NCI-H345 (cell line): ENCODE results near the gene ARHGAP26.

Experiments
- DNase-seq: peaks from one replicate; lab custom pipeline; 2025; lab: John Stamatoyannopoulos, UW

ARHGAP26 gene

DNA sequence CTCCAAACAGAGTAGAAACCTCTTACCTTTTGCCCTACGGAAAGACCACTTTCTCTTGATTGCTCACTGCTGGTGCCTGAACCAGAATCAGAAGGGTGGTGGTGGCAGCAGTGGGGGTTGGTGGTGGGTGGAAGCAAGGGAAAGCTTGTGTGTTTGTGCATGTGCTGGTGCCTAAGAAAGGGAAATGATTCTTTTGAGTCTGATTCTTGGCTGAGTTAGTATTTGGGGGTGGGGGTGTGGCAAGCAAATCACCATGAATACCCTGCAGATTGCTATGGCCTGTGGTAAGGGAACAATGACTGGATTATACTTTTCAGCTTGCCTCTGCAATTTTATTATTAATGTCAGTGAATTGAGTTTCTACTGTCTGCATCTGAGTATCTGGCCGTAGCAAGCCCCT is 106.6 kb downstream of the ARHGAP26 start:
- no peak for DNase-seq

DNA sequence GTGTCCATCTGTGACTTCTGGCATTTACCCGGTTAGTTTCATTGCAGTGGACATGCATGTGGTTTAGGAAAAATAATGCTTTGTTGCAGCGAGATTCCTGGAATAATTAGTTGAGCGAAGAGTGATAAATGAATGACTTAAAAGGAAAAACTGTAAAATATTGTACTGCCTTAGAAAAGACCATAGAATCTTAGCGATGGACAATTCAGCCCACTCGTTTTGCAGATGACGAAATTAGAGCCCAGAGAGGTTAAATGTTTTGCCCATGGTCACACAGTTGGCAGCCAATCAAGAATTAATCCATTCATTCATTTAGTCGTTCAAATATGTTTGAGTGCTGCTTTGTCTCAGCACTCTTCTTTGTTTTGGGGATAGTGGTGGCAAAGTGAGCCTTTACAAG is 107.9 kb downstream of the ARHGAP26 start:
- no peak for DNase-seq

DNA sequence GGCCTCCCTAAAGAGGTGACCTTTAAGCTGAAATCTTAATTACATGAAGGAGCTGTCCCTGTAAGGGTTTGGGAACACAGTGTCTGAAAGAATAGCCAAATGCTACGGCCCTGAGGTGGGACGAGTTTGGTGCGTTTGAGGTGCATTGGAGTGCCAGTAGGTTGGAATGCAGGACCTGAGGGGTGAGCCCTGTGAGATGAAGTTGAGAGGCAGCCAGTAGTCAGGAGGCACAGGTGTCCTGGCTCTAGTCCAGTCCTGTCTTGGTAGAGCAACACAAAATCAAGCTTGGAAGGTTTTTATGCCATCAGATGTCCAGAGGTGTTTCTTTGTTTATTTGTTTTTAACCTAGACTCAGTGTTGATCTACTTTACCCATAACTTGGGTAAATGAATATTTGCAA is 108.5 kb downstream of the ARHGAP26 start:
- no peak for DNase-seq

DNA sequence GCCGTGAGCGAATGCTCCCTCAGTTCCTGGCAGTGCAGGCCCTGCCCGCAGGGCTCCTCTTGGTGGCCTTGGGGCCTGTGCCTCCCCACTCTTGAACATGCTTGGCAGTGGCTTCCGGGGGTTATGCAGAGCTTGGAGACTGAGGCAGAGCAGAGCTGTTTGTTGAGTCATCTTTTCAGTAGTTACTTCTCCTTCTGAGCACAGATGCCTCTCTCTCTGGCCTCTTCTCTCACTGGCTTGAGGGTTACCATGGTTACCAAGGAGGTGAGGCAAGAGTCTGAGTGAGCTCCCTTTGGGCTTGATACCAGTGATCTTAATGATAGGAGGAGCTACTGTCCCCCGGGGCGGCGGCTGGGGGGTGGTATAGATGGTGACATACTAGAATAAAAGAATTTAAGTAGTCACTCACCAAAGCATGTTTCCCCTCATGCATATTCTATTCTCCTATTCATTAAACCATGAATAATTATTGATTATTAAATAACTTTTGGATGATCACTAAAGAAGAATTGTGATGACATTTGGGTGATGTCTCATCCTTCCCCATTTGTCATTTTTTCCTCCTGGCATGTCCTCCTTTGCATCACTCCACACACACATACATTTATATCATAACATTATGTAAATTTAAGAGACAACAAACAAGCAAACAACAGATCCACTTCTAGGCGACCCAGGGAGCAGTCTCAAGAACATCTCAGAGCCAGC is 111.1 kb downstream of the ARHGAP26 start:
- no peak for DNase-seq

DNA sequence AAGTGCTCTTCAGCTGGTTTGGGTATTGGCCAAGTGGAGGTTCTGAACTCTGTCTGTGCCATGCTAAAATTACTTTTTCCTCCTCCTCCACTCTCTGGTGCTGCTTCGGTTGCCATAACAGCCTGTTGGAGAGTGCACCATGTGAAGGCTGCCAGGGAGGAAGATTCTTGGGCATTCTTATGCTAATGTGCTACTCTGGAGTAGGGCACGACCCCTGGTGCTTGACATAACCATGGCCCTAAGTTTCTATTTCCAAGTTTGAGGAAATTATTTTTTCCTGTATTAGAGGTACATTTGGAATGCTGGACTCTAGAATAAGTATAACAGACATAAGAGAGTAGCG is 111.6 kb downstream of the ARHGAP26 start:
- no peak for DNase-seq

DNA sequence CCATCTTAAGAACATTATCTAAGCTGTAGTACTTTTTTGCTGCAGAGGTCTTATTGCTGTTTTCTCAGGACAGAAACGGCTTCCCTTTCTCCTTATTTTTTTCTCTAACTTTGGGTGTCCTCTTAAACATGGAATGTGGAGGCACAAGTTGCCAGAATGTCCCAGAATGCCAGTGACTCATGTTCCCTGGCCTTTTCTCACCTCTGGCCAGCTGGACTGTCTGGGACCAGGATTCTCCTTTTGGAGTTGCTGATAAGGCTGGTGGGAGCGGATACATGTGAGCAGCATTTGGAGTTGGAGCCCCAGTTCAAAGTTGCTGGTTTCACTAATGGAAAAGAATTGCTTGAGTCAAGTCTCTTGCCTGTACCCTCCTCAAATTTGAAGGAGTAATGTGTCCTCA is 112.8 kb downstream of the ARHGAP26 start:
- DNase-seq = no peak

DNA sequence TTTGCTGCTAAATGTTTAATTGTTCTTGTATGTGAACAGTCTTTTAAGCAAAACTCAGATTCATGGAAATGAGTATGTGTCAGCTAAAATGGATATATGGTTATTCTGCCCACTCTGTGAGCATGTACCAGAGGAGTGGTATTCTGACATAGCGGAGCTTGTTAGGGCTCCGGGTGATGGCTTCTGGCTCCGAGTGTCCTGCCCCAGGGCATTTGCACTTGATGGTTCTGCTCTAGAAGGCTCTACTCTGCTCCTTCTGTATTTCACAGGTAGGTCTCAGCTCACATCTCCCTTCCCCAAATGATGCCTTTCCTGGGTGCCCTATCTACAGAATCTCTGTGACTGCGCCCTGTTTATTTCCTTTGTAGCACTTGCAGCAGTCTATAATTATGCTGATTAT is 113.3 kb downstream of the ARHGAP26 start:
- no peak for DNase-seq

DNA sequence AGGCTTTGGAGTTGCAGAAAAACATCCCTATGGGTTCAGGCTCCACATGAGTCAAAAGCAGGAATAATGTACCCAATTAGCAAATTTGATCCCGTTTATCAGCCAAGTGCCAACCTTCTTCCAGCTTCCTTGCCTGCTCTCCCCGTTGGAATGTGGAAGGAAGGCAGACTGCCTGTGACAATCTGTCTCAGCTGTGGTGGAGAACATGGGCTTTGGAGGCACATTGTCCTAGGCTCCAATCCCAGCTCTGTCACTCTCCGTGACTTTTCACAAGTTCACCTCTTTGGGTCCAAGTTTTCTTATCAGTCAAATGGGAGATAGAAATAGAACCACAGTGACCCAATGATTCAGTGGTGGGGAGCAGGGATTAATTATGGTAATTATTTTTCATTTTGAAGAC is 113.9 kb downstream of the ARHGAP26 start:
- DNase-seq = no peak

DNA sequence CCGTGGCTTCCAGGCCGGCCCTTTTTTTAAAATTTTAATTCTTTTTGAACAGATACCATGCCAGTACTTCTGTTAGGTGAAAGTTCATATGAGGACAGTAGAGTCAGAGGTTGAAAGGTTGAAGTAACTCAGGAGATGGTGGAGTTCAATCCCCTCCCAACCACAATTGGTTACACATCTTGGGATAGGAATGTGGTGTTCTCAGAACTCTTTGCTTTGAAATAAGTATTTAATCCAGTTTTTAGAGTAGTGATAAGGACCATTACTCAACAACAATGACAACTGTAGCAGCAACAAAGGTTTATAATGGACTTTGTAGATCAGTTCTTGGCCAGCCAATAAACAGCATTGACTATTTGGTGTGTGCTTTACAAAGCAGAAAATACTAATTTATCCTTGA is 116.0 kb downstream of the ARHGAP26 start:
- no peak for DNase-seq

DNA sequence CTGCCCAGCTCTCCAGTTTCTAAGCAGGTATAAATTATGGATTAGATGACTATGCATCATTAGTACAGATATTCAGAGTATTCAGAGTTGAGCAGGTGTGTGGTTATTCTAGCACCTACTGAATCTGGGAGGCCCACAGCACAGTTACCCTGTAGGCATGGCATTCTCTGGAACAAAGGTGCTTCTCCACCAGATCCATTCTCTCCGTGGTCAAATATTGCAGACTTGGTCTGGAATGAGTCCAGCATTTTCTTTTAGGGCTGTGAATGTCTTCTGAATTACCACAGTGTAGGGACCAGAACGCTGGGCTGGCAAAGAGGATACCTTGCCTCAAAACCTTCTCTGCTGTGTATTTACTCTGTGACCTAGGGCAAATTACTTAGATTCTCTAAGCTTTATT is 116.8 kb downstream of the ARHGAP26 start:
- DNase-seq = no peak

DNA sequence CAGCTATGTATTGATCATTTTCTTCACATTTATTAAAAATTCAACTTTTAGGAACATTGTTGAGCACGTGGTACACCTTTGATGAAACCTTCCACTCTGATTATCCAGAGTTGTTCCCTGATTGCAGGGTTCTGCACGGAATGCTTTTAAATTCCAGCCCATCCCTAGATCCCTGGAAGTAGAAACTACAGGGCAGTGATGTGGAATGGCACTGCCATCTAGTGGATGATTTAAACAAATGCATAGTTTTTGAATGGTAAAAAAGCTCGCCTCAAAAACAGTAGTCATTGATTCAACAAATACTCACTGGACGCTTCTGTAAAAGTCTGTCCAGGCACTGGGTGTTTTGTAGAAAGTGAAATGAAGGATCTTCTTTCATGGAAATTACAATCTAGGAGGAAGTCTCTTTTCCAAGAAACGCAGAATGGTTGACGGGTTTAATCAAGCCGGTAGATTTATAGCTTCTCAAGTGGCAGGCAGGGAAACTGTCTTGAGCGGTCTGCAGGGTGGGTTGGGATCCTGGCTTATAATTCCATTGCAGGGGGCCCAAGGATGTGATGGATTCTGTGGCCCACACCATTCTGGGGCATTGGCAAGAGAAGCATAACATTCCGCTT is 118.4 kb downstream of the ARHGAP26 start:
- peak; percentile 28 for DNase-seq

DNA sequence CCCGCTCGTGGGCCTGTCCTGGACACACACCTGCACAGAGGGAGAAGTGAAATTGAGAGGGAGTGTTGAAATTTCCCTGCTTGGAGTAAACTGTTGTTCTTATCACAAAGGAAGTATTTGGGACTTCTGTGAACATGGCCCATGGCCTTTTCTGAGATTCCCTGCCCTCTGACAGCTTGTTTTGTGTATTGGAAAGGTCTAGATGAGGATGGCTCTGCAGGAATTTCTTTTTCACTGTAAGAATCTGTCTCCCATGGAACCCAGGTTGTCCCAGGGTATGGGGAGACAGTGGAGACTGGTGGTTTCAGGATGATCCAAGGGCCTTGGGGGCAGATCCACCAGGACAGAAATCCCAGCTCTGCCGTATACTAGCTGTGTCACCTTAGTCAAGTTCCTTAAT is 121.8 kb downstream of the ARHGAP26 start:
- DNase-seq = no peak

DNA sequence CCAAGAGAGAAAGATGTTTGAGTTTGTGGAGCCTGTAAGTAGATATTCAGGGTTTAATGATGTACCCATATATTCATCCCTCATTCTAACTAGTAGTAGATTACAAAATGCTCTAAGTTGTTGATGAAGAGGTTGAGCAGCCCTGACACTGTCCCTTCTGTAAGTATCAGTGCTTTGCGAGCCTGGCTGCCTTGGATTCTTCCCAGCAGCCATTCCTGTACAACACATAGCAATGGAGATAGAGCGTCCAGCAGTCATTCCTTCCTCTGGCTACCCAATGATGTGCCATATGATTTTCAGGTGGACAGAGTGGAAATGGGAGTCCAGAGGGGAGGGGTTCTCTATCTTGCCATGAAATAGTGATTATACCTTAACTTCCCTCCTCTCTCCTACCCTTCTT is 124.1 kb downstream of the ARHGAP26 start:
- no peak for DNase-seq

DNA sequence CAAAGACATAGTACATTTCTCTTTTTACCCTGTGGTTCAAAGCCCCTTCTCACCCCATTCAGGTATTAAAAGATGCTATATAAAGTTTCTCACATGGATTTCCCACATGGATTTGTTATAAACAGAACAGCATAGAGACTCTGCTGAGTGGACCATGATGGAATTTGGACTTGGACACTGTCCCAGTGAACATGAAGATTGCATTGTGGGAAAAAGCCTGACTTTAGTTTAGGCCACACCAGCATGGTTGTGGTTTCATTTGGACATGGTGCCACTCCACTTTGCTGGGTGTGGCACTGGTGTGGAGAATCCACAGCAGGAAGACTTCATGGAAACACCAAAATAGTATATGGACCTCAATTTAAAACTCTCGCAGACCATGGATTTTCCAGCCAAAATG is 124.6 kb downstream of the ARHGAP26 start:
- no peak for DNase-seq

DNA sequence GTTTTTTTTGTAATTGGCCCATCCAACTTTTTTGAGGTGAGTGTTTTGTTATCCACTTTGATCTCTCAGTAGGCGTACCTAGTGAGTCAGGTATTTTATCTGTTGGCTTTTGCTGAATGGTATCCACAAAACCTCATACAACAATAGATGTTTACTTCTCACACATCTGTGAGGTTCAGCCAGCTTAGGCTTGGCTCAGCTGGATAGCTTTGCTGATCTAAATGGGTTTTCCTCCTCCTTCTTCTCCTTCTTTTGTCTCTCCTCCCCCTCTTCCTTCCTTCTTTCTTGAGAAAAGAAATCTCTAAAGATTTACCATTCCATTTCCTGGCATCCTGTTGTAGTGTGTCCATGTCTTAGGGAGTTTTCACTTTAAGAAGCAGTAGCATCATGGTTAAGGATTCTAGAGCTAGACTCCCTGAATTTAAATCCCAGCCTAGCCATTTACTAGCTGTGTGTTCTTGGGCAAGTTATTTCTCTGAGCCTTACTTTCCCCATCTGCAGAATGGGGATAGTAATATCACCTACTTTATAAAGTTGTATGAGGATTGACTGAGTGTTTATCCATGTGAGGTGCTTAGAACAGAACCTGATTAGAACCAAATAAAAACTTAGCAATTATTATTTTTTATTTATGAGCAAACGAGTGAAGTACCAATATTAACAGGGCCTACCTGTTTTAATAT is 126.3 kb downstream of the ARHGAP26 start:
- DNase-seq = no peak

DNA sequence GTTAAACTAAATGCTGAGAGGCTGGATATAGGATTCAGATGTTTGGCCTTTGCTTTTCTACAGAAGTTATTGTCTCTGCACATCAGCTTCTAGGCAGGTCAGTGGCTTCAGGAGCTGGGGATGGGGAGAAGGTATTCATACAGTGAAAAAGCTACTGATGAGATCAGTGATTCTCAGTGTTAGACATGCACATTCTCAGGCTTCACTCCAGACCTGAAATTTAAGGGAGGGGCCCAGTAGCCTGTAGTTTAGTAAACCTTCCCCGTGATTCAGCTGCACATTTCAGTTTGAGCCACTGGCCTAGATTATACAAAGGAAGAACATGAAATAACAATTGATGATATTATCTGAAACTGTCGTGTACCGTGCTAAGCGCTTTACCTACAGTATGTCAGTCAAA is 127.2 kb downstream of the ARHGAP26 start:
- DNase-seq = no peak

DNA sequence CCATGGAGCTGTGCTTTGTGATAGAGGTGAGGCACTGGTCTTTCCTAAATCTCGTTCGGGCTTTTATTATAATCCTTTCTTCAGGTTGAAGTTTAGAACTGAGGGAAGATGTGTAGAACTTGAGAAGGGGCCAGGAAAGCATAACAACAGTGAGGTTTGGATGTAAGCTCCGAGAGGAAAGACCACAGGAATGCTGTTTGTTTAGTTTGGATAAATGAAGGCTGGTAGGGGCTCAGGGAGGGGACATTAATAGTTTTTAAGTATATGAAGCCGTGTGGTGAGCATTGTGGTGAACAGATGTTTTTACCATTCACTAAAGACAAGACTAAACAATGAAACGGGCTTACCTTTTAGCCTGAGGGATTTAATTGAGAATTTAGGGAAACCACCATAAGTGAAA is 130.8 kb downstream of the ARHGAP26 start:
- no peak for DNase-seq

DNA sequence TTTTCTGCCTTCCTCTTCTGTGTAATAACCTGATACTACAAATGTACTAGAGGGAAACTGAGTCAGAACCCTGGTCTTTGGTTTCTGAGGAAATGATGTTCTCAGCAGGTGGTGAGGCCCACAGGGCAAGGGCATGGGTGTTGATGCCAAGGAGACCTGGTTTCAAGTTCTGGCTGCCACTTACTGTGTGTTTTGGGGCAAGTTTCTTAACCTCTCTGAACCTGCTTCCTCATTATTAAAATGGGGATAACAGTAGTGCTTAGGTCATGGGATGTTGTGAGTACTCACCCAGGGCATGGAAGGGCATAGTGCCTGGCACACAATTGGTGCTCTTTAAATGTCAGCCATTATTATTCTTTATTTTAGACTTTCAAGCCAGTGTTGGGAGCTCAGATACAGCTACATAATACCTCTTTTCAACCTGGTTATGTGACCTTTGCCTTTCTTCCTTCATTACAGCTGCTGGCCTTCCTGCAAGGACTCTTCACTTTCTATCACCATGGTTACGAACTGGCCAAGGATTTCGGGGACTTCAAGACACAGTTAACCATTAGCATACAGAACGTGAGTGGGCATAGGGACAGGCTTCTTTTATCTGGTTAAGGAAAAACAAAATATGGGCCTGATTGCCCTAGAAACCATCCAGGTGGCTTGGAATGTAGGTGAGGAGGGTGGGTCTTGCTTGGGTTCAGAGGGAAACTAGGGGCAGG is 131.5 kb downstream of the ARHGAP26 start:
- DNase-seq = no peak

DNA sequence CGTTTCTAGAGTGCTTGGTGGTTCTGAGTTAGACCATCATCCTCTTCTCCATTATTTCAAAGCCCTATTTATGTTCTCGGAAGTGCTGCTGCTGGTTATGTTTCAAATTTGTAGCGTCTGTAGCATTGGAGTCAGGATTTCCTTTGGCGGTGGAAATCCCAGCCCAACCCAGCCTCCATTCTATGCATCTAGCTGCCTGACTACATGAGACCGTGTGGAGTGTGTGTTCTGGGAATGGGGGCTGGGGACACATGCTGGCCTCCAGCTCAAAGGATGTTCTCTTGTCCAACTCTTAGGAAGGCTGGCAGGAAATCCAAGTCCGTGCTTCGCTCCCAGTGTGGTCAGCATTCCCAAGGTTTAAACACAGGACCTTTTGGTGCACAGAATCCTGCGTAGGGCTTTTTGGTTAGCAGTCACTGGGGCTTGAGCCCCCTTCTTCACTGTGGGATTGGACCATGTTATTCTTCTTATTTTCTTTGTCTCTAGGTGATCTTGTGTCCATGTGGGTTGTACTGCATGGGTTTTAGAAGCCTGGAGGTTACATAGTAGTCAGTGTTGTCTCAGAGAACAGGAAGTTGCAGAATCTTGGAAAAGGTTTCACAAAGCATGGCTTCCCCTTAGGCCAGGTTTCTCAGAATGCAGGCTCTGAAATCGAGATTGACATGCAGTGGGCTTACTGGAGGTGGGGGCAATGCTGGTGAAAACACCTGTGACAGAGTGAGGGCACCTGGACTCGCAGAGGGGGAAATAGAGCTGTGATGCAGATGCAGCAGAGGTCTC is 132.2 kb downstream of the ARHGAP26 start:
- no peak for DNase-seq

DNA sequence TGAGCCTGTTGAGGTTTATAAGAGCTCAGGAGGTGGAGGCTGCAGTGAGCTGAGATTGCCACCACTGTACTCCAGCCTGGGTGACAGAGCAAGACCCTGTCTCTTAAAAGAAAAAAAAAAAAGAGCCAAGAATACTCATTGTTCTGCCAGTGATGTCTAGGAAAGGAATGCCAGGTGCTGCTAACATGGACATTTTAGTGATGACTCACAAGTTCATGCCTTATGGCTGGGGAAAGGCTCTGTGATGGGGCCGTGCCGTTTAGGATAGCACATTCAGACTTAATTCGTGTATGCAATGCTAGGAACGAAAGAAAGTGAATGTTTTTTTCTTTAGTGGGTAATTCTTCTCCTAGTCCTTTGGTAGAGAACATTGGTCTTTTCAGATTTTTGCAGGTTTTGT is 134.2 kb downstream of the ARHGAP26 start:
- no peak for DNase-seq

DNA sequence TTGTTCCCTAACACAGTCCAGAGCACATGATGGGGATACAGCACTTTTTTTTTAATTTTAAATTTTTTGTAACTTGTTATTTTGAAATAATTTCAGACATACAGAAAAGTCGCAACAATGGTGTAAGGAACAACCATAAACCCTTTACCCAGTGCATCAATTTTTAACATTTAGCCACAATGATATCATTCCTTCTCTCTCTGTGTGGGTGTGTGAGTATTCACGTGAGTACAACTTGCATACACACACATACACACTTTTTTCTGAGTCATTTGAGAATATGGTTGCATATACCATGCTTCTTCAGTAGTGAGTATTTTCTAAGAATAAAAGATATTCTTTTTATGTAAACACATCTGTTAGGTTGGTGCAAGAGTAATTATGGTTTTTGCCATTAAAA is 135.2 kb downstream of the ARHGAP26 start:
- no peak for DNase-seq
